ENCODE measurements around the gene SLC4A2. TPM values are rescaled to one million over a fixed set of nuclear protein-coding genes. Genes with fewer than 3 reads are reported as not detected.

SLC4A2 gene, protein sequence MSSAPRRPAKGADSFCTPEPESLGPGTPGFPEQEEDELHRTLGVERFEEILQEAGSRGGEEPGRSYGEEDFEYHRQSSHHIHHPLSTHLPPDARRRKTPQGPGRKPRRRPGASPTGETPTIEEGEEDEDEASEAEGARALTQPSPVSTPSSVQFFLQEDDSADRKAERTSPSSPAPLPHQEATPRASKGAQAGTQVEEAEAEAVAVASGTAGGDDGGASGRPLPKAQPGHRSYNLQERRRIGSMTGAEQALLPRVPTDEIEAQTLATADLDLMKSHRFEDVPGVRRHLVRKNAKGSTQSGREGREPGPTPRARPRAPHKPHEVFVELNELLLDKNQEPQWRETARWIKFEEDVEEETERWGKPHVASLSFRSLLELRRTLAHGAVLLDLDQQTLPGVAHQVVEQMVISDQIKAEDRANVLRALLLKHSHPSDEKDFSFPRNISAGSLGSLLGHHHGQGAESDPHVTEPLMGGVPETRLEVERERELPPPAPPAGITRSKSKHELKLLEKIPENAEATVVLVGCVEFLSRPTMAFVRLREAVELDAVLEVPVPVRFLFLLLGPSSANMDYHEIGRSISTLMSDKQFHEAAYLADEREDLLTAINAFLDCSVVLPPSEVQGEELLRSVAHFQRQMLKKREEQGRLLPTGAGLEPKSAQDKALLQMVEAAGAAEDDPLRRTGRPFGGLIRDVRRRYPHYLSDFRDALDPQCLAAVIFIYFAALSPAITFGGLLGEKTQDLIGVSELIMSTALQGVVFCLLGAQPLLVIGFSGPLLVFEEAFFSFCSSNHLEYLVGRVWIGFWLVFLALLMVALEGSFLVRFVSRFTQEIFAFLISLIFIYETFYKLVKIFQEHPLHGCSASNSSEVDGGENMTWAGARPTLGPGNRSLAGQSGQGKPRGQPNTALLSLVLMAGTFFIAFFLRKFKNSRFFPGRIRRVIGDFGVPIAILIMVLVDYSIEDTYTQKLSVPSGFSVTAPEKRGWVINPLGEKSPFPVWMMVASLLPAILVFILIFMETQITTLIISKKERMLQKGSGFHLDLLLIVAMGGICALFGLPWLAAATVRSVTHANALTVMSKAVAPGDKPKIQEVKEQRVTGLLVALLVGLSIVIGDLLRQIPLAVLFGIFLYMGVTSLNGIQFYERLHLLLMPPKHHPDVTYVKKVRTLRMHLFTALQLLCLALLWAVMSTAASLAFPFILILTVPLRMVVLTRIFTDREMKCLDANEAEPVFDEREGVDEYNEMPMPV
- total RNA-seq (2022; extraction: Qiagen RNA extraction; ENCODE audit: low read depth) = 198 to 288 TPM (median 268 TPM) in 5 replicates

DNA sequence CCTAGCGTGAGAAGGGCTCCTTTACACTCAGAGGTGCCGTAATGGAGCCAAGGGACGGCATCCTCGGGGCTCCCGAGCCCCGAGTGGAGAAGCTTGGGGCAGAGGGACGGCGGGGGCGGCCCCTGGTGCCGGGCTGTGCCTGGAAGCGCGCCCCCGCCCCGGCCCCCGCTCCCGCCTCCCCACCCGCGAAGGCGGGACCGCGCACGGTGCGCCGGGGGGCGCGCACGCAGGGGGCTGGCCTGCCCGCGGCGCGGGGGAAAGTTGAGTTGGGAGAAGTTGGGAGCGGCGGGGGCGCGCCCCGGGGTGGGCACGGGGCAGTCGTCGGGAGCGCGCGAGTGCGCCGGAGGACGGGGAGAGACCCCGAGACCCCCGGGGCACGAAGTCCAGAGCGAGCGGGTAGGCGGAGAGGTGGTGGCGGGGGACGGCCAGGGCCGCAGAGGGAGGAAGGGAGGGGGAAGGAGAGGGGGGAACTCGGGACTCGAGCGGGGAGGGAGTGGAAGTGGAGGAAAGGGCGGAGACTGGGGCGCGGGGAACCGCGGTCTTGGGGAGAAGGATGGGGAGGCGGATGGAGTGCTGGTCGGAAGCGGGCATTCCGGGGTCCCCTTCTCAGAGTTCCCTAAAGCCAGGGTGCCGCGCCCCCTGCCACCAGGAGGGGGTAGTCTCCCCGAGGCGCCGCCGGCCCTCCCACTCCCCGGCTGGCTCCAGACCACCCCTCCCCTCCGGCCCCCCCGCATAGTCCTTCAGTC, at the start of gene SLC4A2:
SLC4A2 (plus strand) TSS at position 223 of the 746 bp plus-strand sequence. CDS start 2,399 bp downstream, outside the sequence.

DNA sequence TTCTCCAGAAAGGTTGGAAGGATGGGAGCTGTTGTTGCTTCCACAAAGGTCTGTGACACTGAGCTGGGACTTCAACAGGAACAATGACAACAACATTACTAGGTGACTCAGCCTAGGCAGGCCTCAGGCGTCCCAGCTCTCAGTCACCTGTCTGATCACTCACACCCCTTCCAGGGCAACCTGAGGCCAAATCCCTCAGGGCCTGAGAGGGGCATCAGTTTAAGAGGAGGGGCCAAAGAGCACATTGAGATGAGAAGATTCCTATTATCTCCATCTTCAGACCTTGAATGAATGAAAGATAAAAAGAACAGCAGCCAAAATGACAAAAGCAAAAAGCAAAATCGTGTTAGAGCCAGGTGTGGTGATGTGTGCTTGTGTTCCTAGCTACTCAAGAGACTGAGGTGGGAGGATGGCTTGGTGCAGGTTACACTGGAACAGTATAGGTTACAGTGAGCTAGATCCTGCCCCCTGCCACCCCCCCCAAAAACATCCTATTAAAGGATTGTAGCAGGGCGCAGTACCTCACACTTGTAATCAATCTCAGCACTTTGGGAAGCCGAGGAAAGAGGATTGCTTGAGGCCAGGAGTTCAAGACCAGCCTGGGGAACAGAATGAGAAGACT, 34.8 kb upstream of the SLC4A2 start, which contains the start of gene ATG9B:
ATG9B (minus strand) TSS at position 60 of the 622 bp plus-strand sequence. CDS start 71 bp downstream, outside the sequence.

DNA sequence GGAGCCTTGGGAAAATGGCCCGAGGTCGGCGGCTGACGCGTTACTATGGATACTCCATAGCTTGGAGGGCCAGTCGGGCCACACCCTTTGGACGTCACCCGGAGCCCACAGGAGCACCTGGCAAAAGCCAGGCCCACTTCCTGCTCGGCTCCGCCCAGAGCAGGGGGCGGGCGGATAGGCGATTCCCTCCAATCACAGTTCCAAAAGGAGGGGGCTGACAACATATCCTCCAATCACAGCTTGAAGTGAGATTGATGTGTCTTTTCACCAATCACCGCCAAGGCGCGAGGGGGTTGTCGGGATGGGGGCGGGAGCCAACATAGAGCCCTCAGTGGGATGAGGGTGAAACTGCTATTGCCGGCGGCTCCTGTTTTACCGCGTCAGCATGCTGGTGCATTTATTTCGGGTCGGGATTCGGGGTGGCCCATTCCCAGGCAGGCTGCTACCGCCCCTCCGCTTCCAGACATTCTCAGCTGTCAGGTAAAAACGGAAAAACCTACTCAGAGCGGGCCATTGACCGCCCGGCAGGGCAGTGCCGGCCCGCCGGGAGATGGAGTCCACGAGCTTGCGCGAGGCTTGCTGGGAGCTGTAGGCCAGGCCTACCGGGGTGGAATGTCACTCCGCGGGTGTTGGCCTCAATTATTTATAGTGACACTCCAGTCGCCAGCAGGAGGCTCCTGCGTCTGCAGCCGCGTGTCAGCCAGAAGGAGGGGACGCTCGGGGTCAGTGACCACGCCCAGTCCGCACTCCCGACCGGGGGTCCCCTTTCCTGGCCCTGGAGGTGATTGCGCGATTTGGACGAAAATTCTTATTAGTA, 31.1 kb upstream of the SLC4A2 start, which contains the start of gene ABCB8:
ABCB8 (plus strand) TSS at position 320 of the 817 bp plus-strand sequence; CDS start at position 386, 66 bp downstream.

DNA sequence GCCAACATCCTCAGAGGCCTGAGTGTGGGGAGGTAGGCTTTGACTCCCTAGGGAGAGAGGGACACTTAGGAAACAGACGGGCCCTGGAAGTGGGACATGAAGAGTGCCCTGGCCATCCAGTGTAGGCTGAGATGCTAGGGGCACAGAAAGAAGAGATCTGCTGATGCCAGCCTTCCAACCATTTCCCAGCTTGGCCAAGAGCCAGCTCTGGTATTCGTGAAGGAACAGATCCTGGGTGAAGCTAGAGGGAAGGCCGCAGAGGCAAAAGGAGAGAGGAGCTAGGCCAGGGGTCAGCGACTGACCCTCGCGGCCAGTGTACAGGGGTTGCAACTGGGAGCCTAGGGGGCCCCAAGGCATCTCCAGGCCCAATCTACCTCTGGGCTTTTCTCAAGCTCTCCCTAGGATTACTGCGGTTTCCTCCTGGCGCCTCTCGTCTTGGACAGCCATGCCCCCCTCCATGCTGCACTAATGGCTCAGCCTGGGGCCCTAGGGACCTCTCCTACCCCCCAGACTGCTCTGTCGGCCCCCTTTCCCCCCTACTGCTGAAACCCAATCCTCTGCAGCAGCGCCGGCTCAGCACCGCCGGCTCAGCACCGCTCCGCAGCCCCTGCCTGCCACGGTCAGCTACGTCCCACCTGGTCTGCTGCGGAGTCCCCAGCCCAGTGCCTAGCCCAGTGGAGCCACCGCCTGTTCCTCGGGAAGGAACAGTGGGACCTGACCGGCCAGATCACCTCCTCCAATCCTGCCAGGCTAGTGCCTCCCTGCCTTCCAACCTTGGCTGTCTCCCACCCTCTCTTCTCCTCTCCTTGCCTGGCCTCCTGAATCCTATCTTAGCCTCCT, 11.2 kb upstream of the SLC4A2 start, which contains the start of gene ASIC3:
ASIC3 (plus strand) TSS at position 556 of the 840 bp plus-strand sequence. CDS start 355 bp downstream, outside the sequence.

DNA sequence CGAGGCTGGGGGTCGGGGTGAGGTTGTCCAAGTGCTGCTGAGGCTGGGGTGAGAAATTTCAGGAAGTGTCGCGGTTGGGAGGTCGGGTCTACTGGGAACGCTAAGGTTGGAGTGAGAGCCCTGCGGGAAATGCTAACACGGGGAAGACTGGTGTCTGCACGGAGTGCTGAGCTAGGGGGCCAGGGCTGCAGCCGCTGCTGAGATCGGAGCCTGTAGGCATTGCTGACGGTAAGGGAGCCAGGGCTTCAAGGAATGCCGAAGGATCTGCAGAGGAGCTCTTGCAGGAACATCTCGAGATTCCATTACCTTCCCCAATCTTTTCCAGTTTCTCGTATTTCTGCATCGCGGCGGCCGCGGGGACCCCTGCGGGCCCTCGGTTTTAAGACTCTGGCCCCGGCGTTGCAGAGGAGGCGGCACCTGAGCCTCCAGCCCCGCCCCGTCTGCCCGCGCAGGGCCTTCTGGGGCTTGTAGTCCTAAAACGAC, 1.8 kb upstream of the SLC4A2 start, which contains the start of gene CDK5:
CDK5 (minus strand) TSS at position 392 of the 483 bp plus-strand sequence; CDS start at position 343, 49 bp downstream.

DNA sequence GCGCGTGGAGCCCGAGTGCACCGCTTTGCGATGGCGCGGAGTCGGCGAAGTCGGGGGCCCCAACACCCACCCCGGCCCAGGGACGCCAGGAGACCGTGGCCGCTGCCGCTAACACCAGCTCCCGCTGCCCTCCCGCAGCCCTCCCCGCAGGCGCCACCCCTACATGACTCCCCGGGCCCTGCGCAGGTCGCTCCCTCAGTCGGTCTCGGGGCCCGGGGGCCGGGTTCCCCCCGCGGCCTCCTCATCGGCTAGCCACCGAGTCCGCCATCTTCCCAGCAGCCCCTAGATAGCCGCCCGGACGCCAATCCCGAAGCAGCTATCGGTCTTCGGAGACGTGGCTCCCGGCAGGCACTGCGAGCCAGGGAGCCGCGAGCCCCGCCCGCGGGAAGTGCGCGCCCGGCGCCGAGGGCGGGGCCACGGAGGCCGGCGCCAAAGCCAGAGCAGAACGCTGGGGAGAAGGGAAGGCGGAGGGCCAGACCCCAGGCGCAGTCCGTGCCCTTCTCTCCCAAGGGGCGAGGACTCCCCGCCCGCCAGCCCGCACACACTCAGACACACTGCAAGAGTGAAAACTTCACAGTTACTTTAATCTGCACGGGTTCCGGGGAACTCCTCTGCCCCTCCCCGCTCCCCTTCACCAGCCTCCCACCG, 21.3 kb downstream of the SLC4A2 start, which contains the start of gene FASTK:
FASTK (minus strand) TSS at position 288 of the 648 bp plus-strand sequence; CDS start at position 245, 43 bp downstream.

DNA sequence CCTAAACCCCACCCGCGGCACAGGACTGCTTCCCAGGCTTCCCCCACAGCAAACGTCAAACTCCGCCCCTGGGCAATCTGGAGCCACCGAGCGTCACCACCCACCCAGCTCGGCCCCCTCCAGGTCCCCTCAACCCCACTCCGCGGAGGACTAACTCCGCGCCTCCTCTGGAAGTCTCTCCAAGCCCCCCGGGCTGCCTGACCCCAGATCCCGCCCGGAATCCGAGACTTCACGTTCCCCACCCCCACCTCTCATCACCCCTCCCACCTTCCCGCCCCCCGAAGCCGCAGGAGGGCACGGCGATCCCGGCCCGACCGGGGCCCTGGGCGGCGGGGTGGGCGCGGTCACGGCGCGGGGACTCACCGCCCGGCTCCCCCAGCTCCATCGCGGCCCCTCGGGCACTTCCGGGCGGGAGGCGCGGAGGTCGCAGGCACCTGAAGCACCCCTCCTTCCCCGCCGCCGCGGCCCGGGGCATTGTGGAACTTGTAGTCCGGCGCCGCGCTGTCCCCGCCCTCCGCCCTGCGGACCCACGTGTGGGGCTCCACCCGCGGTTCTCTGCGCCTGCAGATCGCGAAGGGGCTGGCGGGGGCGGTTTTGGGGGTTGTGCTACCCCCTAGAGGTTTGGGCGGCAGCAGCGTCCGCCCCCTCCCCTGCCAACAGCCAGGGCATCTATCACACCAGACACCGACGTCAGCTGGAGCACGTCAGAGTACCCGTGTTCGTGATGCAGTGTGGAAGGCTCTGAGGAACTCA, 23.9 kb downstream of the SLC4A2 start, which contains the start of gene TMUB1:
TMUB1 (minus strand) TSS at position 423 of the 753 bp plus-strand sequence. CDS start 930 bp downstream, outside the sequence.

DNA sequence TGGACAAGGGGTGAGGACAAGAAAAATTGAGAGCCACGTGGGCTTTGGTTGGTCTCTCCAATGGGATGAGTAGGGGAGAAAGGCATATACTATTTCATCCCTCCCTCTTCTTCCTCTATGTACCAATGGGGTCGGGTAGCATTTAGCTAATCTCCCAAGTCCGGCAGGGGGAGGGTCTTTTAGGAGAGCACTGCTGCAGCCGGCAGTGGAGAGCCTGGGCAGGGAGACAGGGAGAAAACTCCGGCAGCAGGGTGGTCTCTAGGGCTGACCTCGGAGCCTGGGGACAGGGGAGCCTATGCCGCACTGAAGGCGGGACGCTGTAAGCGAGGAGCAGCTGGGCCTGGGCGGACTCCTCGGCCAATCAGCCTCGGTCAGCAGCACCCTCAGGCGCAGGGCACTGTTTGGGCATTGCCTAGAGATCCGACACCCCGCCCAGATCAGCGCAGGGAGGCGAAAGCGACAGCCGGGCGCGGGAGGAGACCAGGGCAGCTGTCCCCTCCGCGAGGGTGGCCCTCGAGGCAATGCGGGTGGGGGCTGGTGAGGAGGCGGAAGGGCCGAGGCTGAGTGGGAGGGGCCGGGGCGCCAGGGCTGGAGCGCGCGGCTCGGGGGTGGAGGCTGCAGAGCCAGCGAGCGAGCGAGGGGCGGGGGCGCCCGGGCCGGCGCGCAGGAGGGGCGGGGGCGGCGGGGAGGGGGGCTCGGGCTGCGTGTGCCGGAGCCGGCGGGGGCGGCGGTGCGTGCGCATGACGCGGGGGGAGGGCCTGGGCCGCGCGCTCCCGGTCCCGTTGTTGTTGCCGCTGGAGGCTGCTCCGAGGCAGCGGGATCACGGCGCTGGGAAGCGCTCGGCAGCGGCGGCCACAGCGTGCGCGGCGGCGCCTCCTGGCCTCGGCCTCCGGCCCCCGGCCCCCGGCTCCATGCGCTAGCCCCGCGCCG, 26.6 kb downstream of the SLC4A2 start, which contains the start of gene AGAP3:
AGAP3 (plus strand) TSS at position 785 of the 930 bp plus-strand sequence. CDS start 267 bp downstream, outside the sequence.

Other genes with a start within 250 kb of the SLC4A2 start
- gene AOC1, start 207.1 kb upstream of the SLC4A2 start, total RNA-seq (2022; extraction: Qiagen RNA extraction; ENCODE audit: low read depth) = not detected in 5 replicates
- gene KCNH2, start 81.3 kb upstream of the SLC4A2 start, total RNA-seq (2022; extraction: Qiagen RNA extraction; ENCODE audit: low read depth) = 1.2 to 1.6 TPM (median 1.5 TPM) in 5 replicates
- gene NOS3, start 68.6 kb upstream of the SLC4A2 start, total RNA-seq (2022; extraction: Qiagen RNA extraction; ENCODE audit: low read depth) = 0.35 to 1.2 TPM (median 0.53 TPM) in 5 replicates
- 0.31 to 1.3 TPM (median 0.58 TPM) in 5 replicates for gene ATG9B, start 35.1 kb upstream of the SLC4A2 start, total RNA-seq (2022; extraction: Qiagen RNA extraction; ENCODE audit: low read depth)
- 36.6 to 51.9 TPM (median 46.2 TPM) in 5 replicates for gene ABCB8, start 31.1 kb upstream of the SLC4A2 start, total RNA-seq (2022; extraction: Qiagen RNA extraction; ENCODE audit: low read depth)
- gene ASIC3, start 11.1 kb upstream of the SLC4A2 start, total RNA-seq (2022; extraction: Qiagen RNA extraction; ENCODE audit: low read depth) = 5.6 to 10.8 TPM (median 9.7 TPM) in 5 replicates
- 32.6 to 35.3 TPM (median 35.2 TPM) in 5 replicates for gene CDK5, start 1.7 kb upstream of the SLC4A2 start, total RNA-seq (2022; extraction: Qiagen RNA extraction; ENCODE audit: low read depth)
- gene FASTK, start 21.2 kb downstream of the SLC4A2 start, total RNA-seq (2022; extraction: Qiagen RNA extraction; ENCODE audit: low read depth) = 53.2 to 74.2 TPM (median 74.0 TPM) in 5 replicates
- gene TMUB1, start 23.9 kb downstream of the SLC4A2 start, total RNA-seq (2022; extraction: Qiagen RNA extraction; ENCODE audit: low read depth) = 34.0 to 56.4 TPM (median 54.1 TPM) in 5 replicates
- 48.5 to 63.7 TPM (median 58.1 TPM) in 5 replicates for gene AGAP3, start 26.9 kb downstream of the SLC4A2 start, total RNA-seq (2022; extraction: Qiagen RNA extraction; ENCODE audit: low read depth)
- 0.26 TPM in 1 of 5 replicates, not detected in the others for gene GBX1, start 108.1 kb downstream of the SLC4A2 start, total RNA-seq (2022; extraction: Qiagen RNA extraction; ENCODE audit: low read depth)
- not detected in 5 replicates for gene ASB10, start 127.7 kb downstream of the SLC4A2 start, total RNA-seq (2022; extraction: Qiagen RNA extraction; ENCODE audit: low read depth)
- not detected in 5 replicates for gene H2BK1, start 150.9 kb downstream of the SLC4A2 start, total RNA-seq (2022; extraction: Qiagen RNA extraction; ENCODE audit: low read depth)
- gene ABCF2, start 167.6 kb downstream of the SLC4A2 start, total RNA-seq (2022; extraction: Qiagen RNA extraction; ENCODE audit: low read depth) = 61.3 to 66.0 TPM (median 62.7 TPM) in 5 replicates
- 38.4 to 50.0 TPM (median 45.5 TPM) in 5 replicates for gene CHPF2, start 172.9 kb downstream of the SLC4A2 start, total RNA-seq (2022; extraction: Qiagen RNA extraction; ENCODE audit: low read depth)
- gene SMARCD3, start 189.1 kb downstream of the SLC4A2 start, total RNA-seq (2022; extraction: Qiagen RNA extraction; ENCODE audit: low read depth) = 9.0 to 11.6 TPM (median 9.7 TPM) in 5 replicates